GM19238 (cell line): ENCODE measurements around the gene CFP.
"Not testable (repeated sequence)": the region's sequence is repeated elsewhere in the genome, so short reads cannot be mapped to it uniquely, and the experiment has no call there.

Source experiments
- DNase-seq: peaks from one replicate; pipeline ENCODE4 v3.0.0; 2011; ENCODE audit warnings: low spot score; ENCODE audit not compliant: insufficient read length

The CFP gene

DNA sequence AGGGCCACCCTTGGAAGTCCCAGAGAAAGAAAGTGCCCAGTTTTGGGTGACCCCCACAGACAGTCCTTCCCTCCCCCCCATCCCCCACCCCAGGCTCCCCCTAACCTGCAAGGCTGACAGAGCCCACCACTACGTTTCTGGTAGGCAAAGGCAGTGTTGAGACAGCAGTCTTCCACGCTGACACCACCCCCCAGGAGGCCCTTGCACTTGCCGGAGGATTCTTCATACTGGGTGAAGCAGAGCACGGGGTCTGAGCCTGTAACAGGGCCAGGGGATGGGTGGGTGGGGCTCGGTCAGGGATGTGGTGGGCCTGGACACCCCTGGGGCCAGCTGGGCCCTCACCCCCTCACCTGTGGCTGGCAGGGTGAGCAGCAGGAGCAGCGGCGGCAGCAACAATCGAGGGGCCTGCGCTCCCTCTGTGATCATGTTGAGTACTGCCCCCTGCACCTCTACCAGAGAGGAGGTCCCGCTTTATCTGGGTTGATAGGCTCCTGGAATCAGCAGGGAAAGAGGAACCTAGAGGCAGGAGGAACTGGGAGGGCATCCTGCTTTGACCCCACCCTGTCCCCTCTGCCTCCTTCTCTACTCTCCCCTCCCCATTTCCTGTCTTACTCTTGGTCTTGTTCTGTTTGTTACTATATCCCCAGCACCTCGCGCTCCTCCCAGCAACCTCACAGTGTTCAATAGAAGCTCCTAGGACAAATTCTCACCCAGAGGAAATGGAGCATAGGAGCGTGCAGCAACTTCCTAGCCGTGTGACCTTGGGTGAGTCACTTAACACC lies at the start of gene CFP:
Gene CFP (minus strand): TSS at position 512 of the 782 bp plus-strand sequence. CDS start 86 bp downstream, at position 426.
- no peak for DNase-seq

DNA sequence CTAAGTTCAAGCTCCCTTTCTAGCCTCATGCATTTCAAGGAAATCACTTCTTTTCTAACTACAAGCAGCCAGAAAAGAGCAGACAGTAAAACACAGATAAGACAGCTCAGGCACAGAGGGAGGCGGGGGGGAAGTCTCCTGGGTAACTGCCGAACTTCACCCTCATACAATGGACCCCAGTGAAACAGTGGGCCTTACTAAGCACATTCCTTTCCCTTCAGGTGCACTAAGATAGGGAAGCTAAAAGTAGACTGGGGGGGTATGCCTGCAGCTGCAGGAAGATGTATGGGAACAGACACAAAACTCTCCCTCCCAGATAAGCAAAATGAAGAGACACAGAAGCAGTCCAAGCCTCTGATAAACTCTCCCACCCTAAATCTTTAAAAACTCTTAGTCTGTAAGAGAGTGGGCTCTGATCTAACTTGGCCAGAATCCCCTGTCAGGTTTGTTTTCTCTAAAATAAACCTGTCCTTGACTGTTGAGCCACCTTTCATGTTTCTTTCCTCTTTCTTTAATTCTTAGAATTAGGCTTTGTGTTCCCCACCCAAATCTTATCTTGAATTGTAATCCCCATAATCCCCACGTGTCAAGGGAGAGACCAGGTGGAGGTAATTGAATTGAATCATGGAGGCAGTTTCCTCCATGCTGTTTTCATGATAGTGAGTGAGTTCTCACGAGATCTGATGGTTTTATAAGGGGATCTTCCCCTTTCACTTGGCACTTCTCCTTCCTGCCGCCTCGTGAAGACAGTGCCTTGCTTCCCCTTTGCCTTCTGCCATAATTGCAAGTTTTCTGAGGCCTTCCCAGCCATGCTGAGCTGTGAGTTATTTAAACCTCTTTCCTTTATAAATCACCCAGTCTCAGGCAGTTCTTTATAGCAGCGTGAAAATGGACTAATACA lies 46.5 kb upstream of the CFP start:
- not testable (repeated sequence) for DNase-seq

DNA sequence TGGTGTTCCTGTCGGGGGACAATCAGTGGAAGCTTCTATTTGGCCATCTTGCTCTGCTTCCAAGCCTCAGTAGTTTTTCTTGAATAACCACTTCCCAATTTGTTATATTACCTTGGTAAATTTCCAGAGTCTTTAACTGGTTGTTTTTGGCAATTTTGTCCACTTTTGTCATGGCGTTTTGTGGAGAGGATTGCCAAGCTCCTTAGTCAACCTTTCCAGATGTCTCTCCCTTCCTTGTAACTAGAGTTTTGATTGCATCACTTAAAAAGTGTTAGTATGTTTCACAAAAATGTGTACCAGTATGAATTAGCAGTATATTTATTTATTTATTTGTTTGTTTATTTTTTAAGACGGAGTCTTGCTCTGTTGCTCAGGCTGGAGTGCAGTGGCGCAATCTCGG lies 45.0 kb upstream of the CFP start:
- no peak for DNase-seq

- not testable (repeated sequence) for DNase-seq
These were observed 36.1 kb upstream of the CFP start for GRCh38 chrX:47665797-47666196.

DNA sequence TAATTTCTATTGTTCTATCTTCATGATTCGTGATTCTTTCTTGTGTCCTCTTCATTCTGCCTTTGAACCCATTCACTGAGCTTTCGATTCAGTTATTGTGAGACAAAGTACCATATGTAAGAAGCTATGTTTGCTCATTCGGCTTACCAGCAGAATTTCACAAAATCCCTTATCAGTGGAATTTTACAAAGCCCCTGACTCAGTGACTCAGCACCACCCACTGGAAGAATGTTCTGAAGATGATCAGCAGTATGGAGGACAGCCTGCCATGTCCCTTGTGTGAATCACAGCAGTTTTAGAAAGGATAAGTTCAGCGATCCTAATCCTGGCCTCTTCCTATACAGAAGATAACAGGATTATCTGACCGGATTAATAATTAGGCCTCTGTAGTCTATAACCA lies 35.0 kb upstream of the CFP start:
- DNase-seq, result no peak

DNA sequence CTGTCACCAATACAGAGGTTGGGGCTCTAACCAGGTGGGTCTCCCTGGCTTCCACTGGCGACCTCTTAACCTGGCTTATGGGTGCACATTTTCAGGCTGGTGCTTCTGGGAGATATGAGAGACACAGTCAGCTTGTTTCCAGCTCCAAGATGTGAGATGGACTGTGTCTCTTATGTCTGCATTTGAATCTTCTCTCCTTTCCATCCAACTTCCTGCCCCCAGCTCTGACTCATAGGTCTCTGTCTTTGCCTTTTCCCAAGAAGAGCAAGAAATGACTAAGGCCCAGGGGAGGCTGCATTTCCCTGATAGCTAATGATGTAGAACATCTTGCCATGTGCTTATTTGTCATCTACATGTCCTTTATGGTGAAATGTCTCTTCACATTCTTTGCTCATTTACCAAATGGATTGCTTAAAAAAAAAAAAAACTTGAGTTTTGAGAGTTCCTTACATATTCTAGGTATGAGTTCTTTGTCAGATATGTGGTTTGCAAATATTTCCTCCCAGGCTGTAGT lies 32.5 kb upstream of the CFP start:
- DNase-seq, result no peak

DNA sequence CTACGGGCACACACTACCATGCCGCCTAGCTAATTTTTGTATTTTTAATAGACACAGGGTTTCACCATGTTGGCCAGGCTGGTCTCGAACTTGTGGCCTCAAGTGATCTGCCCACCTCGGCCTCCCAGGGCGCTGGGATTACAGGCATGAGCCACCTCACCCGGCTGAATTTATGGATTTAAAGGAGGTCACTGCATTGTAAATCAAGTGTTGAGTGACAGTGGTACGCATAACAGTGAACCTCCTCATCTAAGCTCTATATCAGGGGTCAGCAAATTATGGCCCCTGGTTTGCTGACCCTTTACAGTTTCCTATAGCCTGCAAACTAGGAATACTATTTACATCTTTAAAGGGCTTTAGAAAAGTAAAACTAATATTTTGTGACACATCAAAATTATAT lies 31.8 kb upstream of the CFP start:
- DNase-seq, result no peak

GRCh38 chrX:47659421-47659726 lies 29.6 kb upstream of the CFP start:
- DNase-seq, result no peak

DNA sequence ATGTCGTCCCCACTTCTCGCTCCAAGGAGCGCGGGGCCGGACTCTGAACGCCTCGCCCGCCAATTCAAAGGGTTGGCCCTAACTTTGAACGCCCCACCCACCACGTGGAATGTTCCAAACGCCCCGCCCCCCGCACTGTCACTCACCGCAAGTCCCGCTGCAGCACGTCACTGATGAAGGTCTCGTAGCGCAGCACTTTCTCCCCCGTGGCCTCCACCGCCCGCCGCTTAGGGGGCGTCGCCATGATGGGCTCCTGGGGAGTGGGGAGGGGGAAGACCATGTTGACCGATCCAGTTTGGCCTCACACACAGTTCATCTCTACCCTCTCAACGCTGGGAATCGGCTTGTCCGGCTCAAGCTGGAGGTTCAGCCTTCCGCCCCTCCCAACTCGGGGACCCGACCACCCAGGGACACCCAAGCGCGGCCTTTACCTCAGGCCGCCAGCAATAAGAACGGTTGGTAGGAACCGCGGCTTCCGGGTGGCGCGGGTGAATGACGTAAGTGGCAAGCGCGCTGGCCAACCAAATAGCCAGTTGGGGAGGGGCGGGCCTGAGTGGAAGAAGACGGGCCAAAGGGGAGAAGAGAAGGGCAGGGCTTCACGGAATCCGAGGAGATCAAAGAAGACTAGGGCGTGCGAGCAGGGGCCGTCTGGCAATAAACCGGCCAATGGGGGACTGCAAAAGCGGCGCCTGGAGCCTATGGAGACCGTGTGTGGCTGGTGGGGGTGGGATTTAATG lies 29.1 kb upstream of the CFP start, which contains the start of gene UXT:
Gene UXT (minus strand): TSS at position 497 of the 737 bp plus-strand sequence. CDS start 253 bp downstream, at position 244.
- DNase-seq, result peak; percentile 55

DNA sequence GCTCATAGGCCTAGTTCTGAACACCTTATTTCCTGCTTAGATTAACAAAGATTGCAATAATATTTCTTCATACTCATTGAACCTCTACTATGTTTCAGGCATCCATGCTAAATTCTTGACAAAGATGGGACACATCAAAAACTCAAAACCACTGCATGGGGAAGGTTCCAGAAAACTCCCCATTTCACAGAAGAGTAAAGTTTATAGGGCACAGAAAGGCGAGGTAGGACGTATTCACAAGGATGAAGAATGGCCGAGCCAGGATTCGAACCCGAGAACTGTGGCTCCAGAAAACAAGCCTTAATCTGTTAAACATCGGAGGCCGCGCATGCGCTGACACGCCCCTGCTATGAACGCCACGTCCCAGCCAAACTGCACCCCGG lies 28.6 kb upstream of the CFP start:
- DNase-seq, result no peak

- DNase-seq, result no peak
These were observed 21.5 kb upstream of the CFP start for GRCh38 chrX:47651043-47651905.

- peak; percentile 78 for DNase-seq
These were observed 20.7 kb upstream of the CFP start, which contains the start of gene ELK1 for GRCh38 chrX:47650164-47651042. Gene ELK1 (minus strand): TSS chrX:47650563. CDS start chrX:47641441, 9,122 bp downstream.

GRCh38 chrX:47649781-47650163 lies 20.0 kb upstream of the CFP start:
- no peak for DNase-seq

- no peak for DNase-seq
These were observed 19.5 kb upstream of the CFP start for GRCh38 chrX:47649271-47649670.

DNA sequence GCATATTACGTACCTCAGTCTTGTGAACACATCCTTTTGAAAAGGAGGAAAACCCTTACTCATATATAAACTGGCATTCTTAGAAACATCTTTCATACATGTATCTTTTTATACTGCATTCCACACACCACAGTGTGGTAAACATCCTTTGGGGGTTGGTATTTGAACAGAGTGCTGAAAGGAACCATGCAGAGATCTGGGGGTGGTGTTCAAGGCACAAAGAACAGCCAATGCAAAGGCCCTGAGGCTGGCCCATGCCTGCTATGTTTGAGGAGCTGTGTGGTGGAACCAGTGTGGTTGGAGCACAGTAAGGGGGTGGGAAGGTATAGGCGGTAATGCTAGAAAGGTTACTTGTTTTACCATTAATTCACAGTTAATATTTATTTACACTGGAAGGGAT lies 18.6 kb upstream of the CFP start:
- no peak for DNase-seq

DNA sequence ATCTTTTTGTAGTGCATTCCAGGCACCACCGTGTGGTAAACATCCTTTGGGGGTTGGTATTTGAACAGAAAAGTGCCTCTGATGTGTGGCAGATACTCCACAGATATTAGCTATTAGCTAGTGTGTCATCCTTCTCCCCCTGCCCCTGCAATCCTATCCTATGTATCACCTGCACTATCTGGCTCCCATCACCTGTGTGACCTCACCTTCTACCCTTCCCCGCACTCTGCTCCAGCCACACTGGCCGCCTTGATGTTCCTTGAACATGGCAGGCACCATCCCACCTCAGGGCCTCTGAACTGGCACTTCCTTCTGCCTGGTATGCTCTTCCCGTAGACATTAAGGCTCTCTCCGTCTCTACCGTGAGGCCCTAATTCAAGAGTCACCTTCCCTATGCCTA lies 16.9 kb upstream of the CFP start:
- no peak for DNase-seq

DNA sequence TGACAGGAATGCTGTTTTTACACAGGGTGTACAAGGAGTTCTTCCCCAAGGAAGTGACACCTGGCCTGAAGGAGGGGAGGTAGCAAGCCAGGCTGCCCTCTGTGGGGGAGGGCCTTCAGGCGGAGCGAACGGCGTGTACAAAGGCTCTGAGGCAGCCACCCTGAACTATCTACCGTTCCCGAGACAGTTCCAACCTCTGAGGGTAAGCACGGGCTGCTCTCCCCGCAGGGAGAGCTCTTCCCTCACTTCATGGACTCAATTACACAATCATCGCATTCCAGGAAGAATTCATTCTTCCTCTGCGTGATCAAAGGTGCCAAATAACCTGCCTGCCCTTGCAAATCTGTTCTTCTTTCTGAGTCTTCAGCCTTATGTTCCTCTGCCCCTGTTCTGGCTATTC lies 15.8 kb upstream of the CFP start:
- no peak for DNase-seq

- DNase-seq, result no peak
These were observed 14.9 kb upstream of the CFP start for GRCh38 chrX:47644557-47645091.

- DNase-seq, result no peak
These were observed 14.2 kb upstream of the CFP start for GRCh38 chrX:47643926-47644325.
